KMS-11 (cell line): ENCODE data around the gene NRF1.
A peak's percentile ranks its signal among the peaks of the same experiment; 100 is the strongest.

Source experiments
- H2AFZ ChIP-seq: fragments of 200-600 bp; sonication (generic); 2 replicates; pipeline ENCODE4 v1.6.1; 2016; ENCODE audit warnings: antibody characterized with exemption, mixed run types, low read depth
- H3K27ac ChIP-seq: fragments of 200-600 bp; sonication (generic); 2 replicates; pipeline ENCODE4 v1.6.1; 2016; ENCODE audit warnings: mild to moderate bottlenecking, mixed run types
- H3K27me3 ChIP-seq: fragments of 200-600 bp; sonication (generic); 2 replicates; pipeline ENCODE4 v1.6.1; 2017; ENCODE audit warnings: mild to moderate bottlenecking, low read depth, mixed run types, moderate library complexity; ENCODE audit not compliant: insufficient read depth
- H3K36me3 ChIP-seq: fragments of 200-600 bp; sonication (generic); 2 replicates; pipeline ENCODE4 v1.6.1; 2017; ENCODE audit warnings: mild to moderate bottlenecking, mixed run types; ENCODE audit not compliant: insufficient read depth
- H3K4me1 ChIP-seq: fragments of 200-600 bp; sonication (generic); 2 replicates; pipeline ENCODE4 v1.6.1; 2016; ENCODE audit warnings: mild to moderate bottlenecking, low read depth, mixed run types; ENCODE audit not compliant: poor library complexity, severe bottlenecking
- H3K4me2 ChIP-seq: fragments of 200-600 bp; sonication (generic); 2 replicates; pipeline ENCODE4 v1.7.0; 2016; ENCODE audit warnings: mild to moderate bottlenecking, mixed run types
- H3K4me3 ChIP-seq: fragments of 200-600 bp; sonication (generic); IDR thresholded peaks from 2 replicates; pipeline ENCODE4 v1.6.1; 2017; ENCODE audit warnings: low read depth, low read length, mixed read lengths; ENCODE audit not compliant: insufficient read depth
- H3K79me2 ChIP-seq: fragments of 200-600 bp; sonication (generic); 2 replicates; pipeline ENCODE4 v1.6.1; 2016; ENCODE audit warnings: low read depth, mixed run types; ENCODE audit not compliant: insufficient read depth
- H3K9ac ChIP-seq: fragments of 200-600 bp; sonication (generic); 2 replicates; pipeline ENCODE4 v1.6.1; 2016; ENCODE audit warnings: mild to moderate bottlenecking, mixed run types
- H4K20me1 ChIP-seq: fragments of 200-600 bp; sonication (generic); 2 replicates; pipeline ENCODE4 v1.6.1; 2016; ENCODE audit warnings: mild to moderate bottlenecking, mixed run types; ENCODE audit not compliant: insufficient read depth
- CTCF ChIP-seq: fragments of 200-600 bp; sonication (generic); conservative IDR thresholded peaks from 2 replicates; pipeline ENCODE4 v1.6.1; 2017; ENCODE audit warnings: low read depth, mild to moderate bottlenecking, antibody characterized with exemption, low read length, moderate library complexity, mixed read lengths

The NRF1 gene

GRCh38 chr7:129719980-129720732, 108.6 kb downstream of the NRF1 start:
- Histone ChIP-seq H3K4me2 (peak overlapping the region; percentile 82), H3K27ac (peak overlapping the region; percentile 89), H3K9ac (peak overlapping the region; percentile 60), H3K4me3 (no peak overlapping the region), H3K27me3 (no peaks in the 10 kb centered on the region), H3K4me1 (peaks cover 39% of the 10 kb centered on the region), H3K36me3 (no peaks in the 10 kb centered on the region), H2AFZ (peak overlapping the region; percentile 47), H3K79me2 (no peaks in the 10 kb centered on the region), H4K20me1 (no peaks in the 10 kb centered on the region)
- no peak for TF ChIP-seq CTCF

DNA sequence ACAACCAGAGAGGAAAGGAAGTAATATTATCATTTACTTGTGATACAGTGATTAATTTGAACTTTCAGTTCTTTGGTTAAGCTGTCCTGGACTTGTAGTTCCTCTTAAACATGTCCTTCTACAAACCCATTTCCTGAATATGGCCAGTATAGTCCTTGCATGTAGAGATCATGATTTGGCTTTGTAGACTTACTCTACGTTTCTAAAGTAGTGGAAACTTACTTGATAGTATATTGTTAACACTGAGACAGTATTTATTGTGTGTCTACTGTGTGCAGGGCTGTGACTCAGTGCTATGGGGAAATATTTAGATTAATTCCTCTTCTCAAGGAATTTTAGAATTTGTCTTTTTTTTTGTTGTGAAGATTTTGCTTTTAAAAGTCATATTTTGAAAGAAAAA, 109.5 kb downstream of the NRF1 start:
- Histone ChIP-seq H3K9ac (peak overlapping the region; percentile 60; the same call in 1 of the 2 replicates), H4K20me1 (no peaks in the 10 kb centered on the region), H3K79me2 (no peaks in the 10 kb centered on the region), H3K4me1 (peaks cover 39% of the 10 kb centered on the region), H3K27me3 (no peaks in the 10 kb centered on the region), H3K4me2 (peak overlapping the region; percentile 82), H3K4me3 (no peak overlapping the region), H2AFZ (no peak overlapping the region; the same call in 1 of the 2 replicates), H3K27ac (peak overlapping the region; percentile 89), H3K36me3 (no peaks in the 10 kb centered on the region)
- no peak for TF ChIP-seq CTCF

DNA sequence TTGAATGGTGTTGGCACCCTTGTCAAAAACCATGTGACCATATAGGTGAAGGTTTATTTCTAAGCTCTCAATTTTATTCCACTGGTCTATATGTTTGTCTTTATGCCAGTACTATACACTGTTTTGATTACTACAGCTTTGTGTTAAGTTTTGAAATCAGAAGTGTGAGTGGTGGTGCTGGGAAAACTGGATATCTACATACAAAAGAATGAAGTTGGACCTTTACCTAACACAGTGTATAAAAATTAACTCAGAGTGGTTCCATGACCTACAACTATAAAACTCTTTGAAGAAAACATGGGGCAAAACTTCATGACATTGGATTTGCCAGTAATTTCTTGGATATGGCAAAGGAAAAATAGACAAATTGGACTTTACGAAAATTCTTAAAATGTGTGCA, 112.2 kb downstream of the NRF1 start:
- H3K4me1 ChIP-seq = peaks cover 33% of the 10 kb centered on the region
- H3K4me3 ChIP-seq = no peak overlapping the region
- H3K27ac ChIP-seq = no peak overlapping the region
- no peak overlapping the region for H2AFZ ChIP-seq
- H3K27me3 ChIP-seq = no peaks in the 10 kb centered on the region
- H3K4me2 ChIP-seq = no peak overlapping the region
- TF ChIP-seq CTCF = no peak
- H4K20me1 ChIP-seq = no peaks in the 10 kb centered on the region
- H3K36me3 ChIP-seq = no peaks in the 10 kb centered on the region
- H3K79me2 ChIP-seq = no peaks in the 10 kb centered on the region
- H3K9ac ChIP-seq = no peak overlapping the region

DNA sequence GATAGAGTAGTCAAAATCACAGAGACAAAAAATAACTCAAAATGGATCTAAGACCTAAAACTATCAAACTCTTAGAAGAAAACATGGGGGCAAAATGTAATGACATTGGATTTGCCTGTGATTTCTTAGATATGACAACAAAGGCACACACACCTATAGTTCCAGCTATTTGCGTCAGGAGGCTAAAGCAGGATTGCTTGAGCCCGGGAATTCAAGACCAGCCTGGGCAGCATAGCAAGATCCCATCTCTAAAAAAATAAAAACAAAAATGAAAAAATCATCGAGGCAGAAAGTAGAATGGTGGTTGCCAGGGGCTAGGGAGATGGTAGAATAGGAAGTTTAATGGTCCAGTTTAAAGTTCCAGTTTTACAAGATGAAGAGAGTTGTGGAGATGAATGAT, 113.3 kb downstream of the NRF1 start:
- no peak overlapping the region for H3K4me2 ChIP-seq
- H4K20me1 ChIP-seq = no peaks in the 10 kb centered on the region
- no peak overlapping the region for H3K9ac ChIP-seq
- H2AFZ ChIP-seq = no peak overlapping the region
- H3K4me3 ChIP-seq = no peak overlapping the region
- H3K4me1 ChIP-seq = peaks cover 22% of the 10 kb centered on the region
- no peaks in the 10 kb centered on the region for H3K27me3 ChIP-seq
- no peak overlapping the region for H3K27ac ChIP-seq
- H3K79me2 ChIP-seq = no peaks in the 10 kb centered on the region
- no peak for TF ChIP-seq CTCF
- H3K36me3 ChIP-seq = no peaks in the 10 kb centered on the region
